Suprapubic skin (tissue), 3 donors: ENCODE data around the gene TNFSF4.

Experiments used
- CTCF ChIP-seq, 2 donors: fragments of 200-600 bp in 1 of 2; fragments of 450-650 bp in 1 of 2; sonication (generic) in 1 of 2; IDR thresholded peaks; one replicate each; pipeline ENCODE4 v1.5.1; 2016 to 2019; ENCODE audit warnings: antibody characterized with exemption in 2 of 2, mild to moderate bottlenecking in 1 of 2, moderate library complexity in 1 of 2
- EP300 ChIP-seq: sonication (generic); formaldehyde crosslinking; IDR thresholded peaks from one replicate; pipeline ENCODE4 v1.6.1; 2017; ENCODE audit warnings: antibody characterized with exemption

GRCh38 chr1:173223031-173223380, 15.9 kb upstream of the TNFSF4 start:
- TF ChIP-seq CTCF (IDR thresholded peaks at IDR 0.05) (no peak), EP300 (no peak)
